OCI-LY7 (cell line): Measurements from ENCODE around the gene KPTN. TPM values are rescaled to one million over a fixed set of nuclear protein-coding genes. Genes with fewer than 3 reads are reported as not detected.

Experiments
- BruUV-seq: library from RNA; stranded (reverse); fragments of 400-500 nt; replicated peaks from 2 replicates; lab custom pipeline; 2021; lab: Mats Ljungman, UMichigan
- CTCF ChIA-PET: fragments of 300-600 bp; sonication (Branson Sonifier 250); formaldehyde crosslinking; loops from one replicate; lab custom pipeline; 2022; ENCODE audit warnings: antibody characterized with exemption; ENCODE audit not compliant: unreplicated experiment; lab: Charles Lee
- POLR2A ChIA-PET: fragments of 300-600 bp; sonication (Branson Sonifier 250); formaldehyde crosslinking; loops from one replicate; lab custom pipeline; 2022; ENCODE audit warnings: antibody characterized with exemption; lab: Charles Lee
- DNase-seq: peaks from one replicate; pipeline ENCODE4 v3.0.0-alpha.2; 2015; ENCODE audit warnings: low spot score
- H2AFZ ChIP-seq: fragments of 200-600 bp; sonication (generic), shearing (Covaris generic); 2 replicates; pipeline ENCODE4 v1.6.1; 2014; ENCODE audit warnings: mild to moderate bottlenecking, antibody characterized with exemption, low read length, moderate library complexity
- H3K27ac ChIP-seq: fragments of 200-600 bp; sonication (generic); 2 replicates; pipeline ENCODE4 v1.5.1; 2014; ENCODE audit warnings: mixed run types, low read depth, mild to moderate bottlenecking, moderate library complexity, low read length, inconsistent platforms; ENCODE audit not compliant: poor library complexity, severe bottlenecking
- H3K36me3 ChIP-seq: fragments of 200-600 bp; sonication (generic); 2 replicates; pipeline ENCODE4 v1.6.1; 2014; ENCODE audit warnings: mild to moderate bottlenecking, antibody characterized with exemption, low read length, moderate library complexity, mixed read lengths; ENCODE audit not compliant: insufficient read depth
- H3K4me1 ChIP-seq: fragments of 200-600 bp; sonication (generic); 2 replicates; pipeline ENCODE4 v1.5.1; 2014; ENCODE audit warnings: mild to moderate bottlenecking, low read length; ENCODE audit not compliant: insufficient read depth, poor library complexity, severe bottlenecking
- H3K4me2 ChIP-seq: fragments of 200-600 bp; sonication (generic); 2 replicates; pipeline ENCODE4 v1.6.1; 2014; ENCODE audit warnings: mild to moderate bottlenecking, low read length
- H3K4me3 ChIP-seq: fragments of 200-600 bp; sonication (generic); 2 replicates; pipeline ENCODE4 v1.5.1; 2014; ENCODE audit warnings: mild to moderate bottlenecking, low read depth, low read length; ENCODE audit not compliant: poor library complexity, severe bottlenecking
- H3K79me2 ChIP-seq: fragments of 200-600 bp; sonication (generic); 2 replicates; pipeline ENCODE4 v1.6.1; 2016; ENCODE audit warnings: low read depth, mild to moderate bottlenecking, low read length, moderate library complexity, mixed read lengths; ENCODE audit not compliant: insufficient read depth
- H3K9me2 ChIP-seq: fragments of 200-600 bp; sonication (generic); 2 replicates; pipeline ENCODE4 v1.6.1; 2016; ENCODE audit warnings: mild to moderate bottlenecking, low read length, mixed read lengths; ENCODE audit not compliant: insufficient read depth
- H3K9me3 ChIP-seq: fragments of 200-600 bp; sonication (generic); 2 replicates; pipeline ENCODE4 v1.6.1; 2014; ENCODE audit warnings: mild to moderate bottlenecking, mixed run types, low read length, mixed read lengths
- H4K20me1 ChIP-seq: fragments of 200-600 bp; sonication (generic); 2 replicates; pipeline ENCODE4 v1.6.1; 2014; ENCODE audit warnings: mild to moderate bottlenecking, antibody characterized with exemption, low read length, moderate library complexity, mixed read lengths; ENCODE audit not compliant: insufficient read depth
- EZH2phosphoT487 ChIP-seq: fragments of 200-600 bp; sonication (generic); IDR thresholded peaks from 2 replicates; pipeline ENCODE4 v1.6.1; 2018; ENCODE audit warnings: low read depth, borderline replicate concordance, mild to moderate bottlenecking, mixed run types, antibody characterized with exemption, low read length, moderate library complexity, mixed read lengths
- intact Hi-C: fragments of 100-400 bp; cut with micrococcal nuclease; formaldehyde crosslinking; loops from one replicate; pipeline ENCODE4 v1.10.0; 2022; ENCODE audit not compliant: unreplicated experiment
- total RNA-seq, 2 experiments: library from RNA; depleted of rRNA in 1 of 2; stranded (reverse); fragments of >200 nt in 1 of 2; shearing (Covaris generic) in 1 of 2; gene quantifications; 2 replicates each; pipeline ENCODE4 v1.2.3, GENCODE V29; 2014 to 2022
- TF ChIP-seq, protein P1 (sequence below): fragments of 200-600 bp; sonication (generic); conservative IDR thresholded peaks from 2 replicates; pipeline ENCODE4 v1.5.1; 2014; ENCODE audit warnings: mild to moderate bottlenecking, antibody characterized with exemption, low read length, moderate library complexity, mixed read lengths

The KPTN gene
- total RNA-seq, 2 experiments from 2014 or later, result 13.6 to 14.0 TPM

DNA sequence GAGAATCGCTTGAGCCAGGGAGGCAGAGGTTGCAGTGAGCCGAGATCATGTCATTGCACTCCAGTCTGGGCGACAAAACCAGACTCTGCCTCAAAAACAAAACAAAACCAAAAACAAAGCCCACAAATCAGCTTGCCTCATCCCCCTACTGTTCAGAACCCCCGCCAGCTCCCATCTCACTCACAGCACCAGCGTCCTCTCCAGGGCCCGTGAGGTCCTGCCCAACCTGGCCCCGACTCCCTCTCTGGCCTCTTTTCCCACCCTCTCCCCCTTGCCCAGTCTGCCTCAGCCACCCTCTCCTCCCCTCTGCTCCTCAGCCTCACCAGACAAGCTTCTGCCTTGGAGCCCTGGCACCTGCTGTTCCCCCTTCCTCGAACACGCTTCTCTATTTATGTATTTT lies 16.1 kb downstream of the KPTN start:
- TF ChIP-seq, protein P1, sequence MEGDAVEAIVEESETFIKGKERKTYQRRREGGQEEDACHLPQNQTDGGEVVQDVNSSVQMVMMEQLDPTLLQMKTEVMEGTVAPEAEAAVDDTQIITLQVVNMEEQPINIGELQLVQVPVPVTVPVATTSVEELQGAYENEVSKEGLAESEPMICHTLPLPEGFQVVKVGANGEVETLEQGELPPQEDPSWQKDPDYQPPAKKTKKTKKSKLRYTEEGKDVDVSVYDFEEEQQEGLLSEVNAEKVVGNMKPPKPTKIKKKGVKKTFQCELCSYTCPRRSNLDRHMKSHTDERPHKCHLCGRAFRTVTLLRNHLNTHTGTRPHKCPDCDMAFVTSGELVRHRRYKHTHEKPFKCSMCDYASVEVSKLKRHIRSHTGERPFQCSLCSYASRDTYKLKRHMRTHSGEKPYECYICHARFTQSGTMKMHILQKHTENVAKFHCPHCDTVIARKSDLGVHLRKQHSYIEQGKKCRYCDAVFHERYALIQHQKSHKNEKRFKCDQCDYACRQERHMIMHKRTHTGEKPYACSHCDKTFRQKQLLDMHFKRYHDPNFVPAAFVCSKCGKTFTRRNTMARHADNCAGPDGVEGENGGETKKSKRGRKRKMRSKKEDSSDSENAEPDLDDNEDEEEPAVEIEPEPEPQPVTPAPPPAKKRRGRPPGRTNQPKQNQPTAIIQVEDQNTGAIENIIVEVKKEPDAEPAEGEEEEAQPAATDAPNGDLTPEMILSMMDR, result no peak
- no peak for TF ChIP-seq EZH2phosphoT487
- H3K9me2 ChIP-seq, result no peaks in the 10 kb centered on the region
- CTCF ChIA-PET, result no interaction called here

DNA sequence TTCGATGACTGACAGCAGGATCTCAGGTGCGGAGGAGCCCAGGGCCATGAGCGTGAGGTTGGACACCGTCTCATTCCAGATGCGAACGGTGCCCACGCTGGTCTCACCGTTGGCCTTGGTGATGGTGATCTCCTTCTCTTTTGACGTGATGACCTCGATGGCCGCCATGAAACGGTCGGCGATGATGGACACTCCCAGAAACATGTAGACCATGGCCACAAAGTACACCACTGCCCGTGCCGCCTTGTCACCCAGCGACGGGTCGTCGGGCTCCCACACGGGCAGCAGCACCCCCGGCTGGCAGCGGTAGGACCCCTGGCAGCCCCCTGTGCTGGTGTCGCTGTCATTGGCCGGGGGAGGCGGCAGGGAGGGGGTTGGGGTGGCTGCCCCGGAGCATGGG lies 18.1 kb downstream of the KPTN start:
- BruUV-seq, result no TSS peak
- no peaks in the 10 kb centered on the region for H3K79me2 ChIP-seq
- H3K4me2 ChIP-seq, result no peak overlapping the region
- no peaks in the 10 kb centered on the region for H3K9me2 ChIP-seq
- H4K20me1 ChIP-seq, result no peaks in the 10 kb centered on the region
- no peak overlapping the region for H3K27ac ChIP-seq
- DNase-seq, result no peak
- ChIA-PET POLR2A (no interaction called here), CTCF (no interaction called here)
- peaks cover 9% of the 10 kb centered on the region for H3K4me1 ChIP-seq
- H3K4me3 ChIP-seq, result no peak overlapping the region
- no peaks in the 10 kb centered on the region for H3K36me3 ChIP-seq
- TF ChIP-seq, protein P1, result no peak
- no peak for TF ChIP-seq EZH2phosphoT487
- H2AFZ ChIP-seq, result no peak overlapping the region
- intact Hi-C loops, result no loop called here
- H3K9me3 ChIP-seq, result no peaks in the 10 kb centered on the region

More for the DNA sequence above, 16.1 kb downstream of the KPTN start:
- H2AFZ ChIP-seq, result no peak overlapping the region
- H3K79me2 ChIP-seq, result no peaks in the 10 kb centered on the region
- peaks cover 9% of the 10 kb centered on the region for H3K4me1 ChIP-seq
- no peak overlapping the region for H3K27ac ChIP-seq
- intact Hi-C loops, result no loop called here
- H4K20me1 ChIP-seq, result no peaks in the 10 kb centered on the region
- DNase-seq, result no peak
- POLR2A ChIA-PET, result no interaction called here
- H3K4me3 ChIP-seq, result no peak overlapping the region
- no peak overlapping the region for H3K4me2 ChIP-seq
- H3K36me3 ChIP-seq, result no peaks in the 10 kb centered on the region
- no TSS peak for BruUV-seq
- H3K9me3 ChIP-seq, result no peaks in the 10 kb centered on the region

- H3K9me3 ChIP-seq, result no peaks in the 10 kb centered on the region
- H3K4me2 ChIP-seq, result peak overlapping the region; percentile 15; the same call in 1 of the 2 replicates
- no peak overlapping the region for H3K27ac ChIP-seq
- peaks cover 9% of the 10 kb centered on the region for H3K4me1 ChIP-seq
- intact Hi-C loops, result no loop called here
- H4K20me1 ChIP-seq, result no peaks in the 10 kb centered on the region
- TF ChIP-seq, protein P1, result no peak
- no peak for TF ChIP-seq EZH2phosphoT487
- CTCF ChIA-PET, result no interaction called here
- DNase-seq, result no peak
- POLR2A ChIA-PET, result interaction anchor here (0.6 kb wide), 1 partner anchor 173 kb away, joined by 4 read pairs; no protein-coding TSS in a partner anchor
- no peak overlapping the region for H2AFZ ChIP-seq
- no peaks in the 10 kb centered on the region for H3K9me2 ChIP-seq
- H3K4me3 ChIP-seq, result no peak overlapping the region
- no TSS peak for BruUV-seq
- H3K36me3 ChIP-seq, result no peaks in the 10 kb centered on the region
- no peaks in the 10 kb centered on the region for H3K79me2 ChIP-seq
These were observed 19.2 kb downstream of the KPTN start for GRCh38 chr19:47464675-47465419.
